H9 (cell line): ENCODE measurements around the gene KSR1. TPM values are rescaled to one million over a fixed set of nuclear protein-coding genes. Genes with fewer than 3 reads are reported as not detected.
A peak's percentile ranks its signal among the peaks of the same experiment; 100 is the strongest.

Source experiments
- DNase-seq: peaks from one replicate; pipeline ENCODE4 v3.0.0-alpha.2; 2017
- H2AFZ ChIP-seq: one replicate; pipeline ENCODE4 v1.6.1; 2013; ENCODE audit warnings: mild to moderate bottlenecking, low read length, control low read depth, moderate library complexity
- H2AK5ac ChIP-seq: 2 replicates; pipeline ENCODE4 v1.6.1; 2013; ENCODE audit warnings: low read length, control low read depth, mixed read lengths; ENCODE audit not compliant: insufficient read length
- H2BK120ac ChIP-seq: one replicate; pipeline ENCODE4 v1.6.1; 2013; ENCODE audit warnings: low read depth, mild to moderate bottlenecking, low read length, control low read depth, inconsistent platforms; ENCODE audit not compliant: poor library complexity, severe bottlenecking
- H2BK12ac ChIP-seq: 2 replicates; pipeline ENCODE4 v1.6.1; 2013; ENCODE audit warnings: low read length, control low read depth, mixed read lengths, low read depth; ENCODE audit not compliant: insufficient read length
- H2BK15ac ChIP-seq: 2 replicates; pipeline ENCODE4 v1.6.1; 2013; ENCODE audit warnings: low read depth, low read length, control low read depth
- H2BK20ac ChIP-seq: one replicate; pipeline ENCODE4 v1.6.1; 2013; ENCODE audit warnings: low read depth, mild to moderate bottlenecking, low read length, control low read depth, inconsistent platforms; ENCODE audit not compliant: poor library complexity, severe bottlenecking
- H2BK5ac ChIP-seq: 2 replicates; pipeline ENCODE4 v1.6.1; 2013; ENCODE audit warnings: low read length, control low read depth, mixed read lengths; ENCODE audit not compliant: insufficient read length
- H3K14ac ChIP-seq: 2 replicates; pipeline ENCODE4 v1.6.1; 2013; ENCODE audit warnings: low read length, control low read depth; ENCODE audit not compliant: insufficient read depth
- H3K18ac ChIP-seq: 2 replicates; pipeline ENCODE4 v1.6.1; 2013; ENCODE audit warnings: low read depth, mild to moderate bottlenecking, mixed read lengths, low read length, control low read depth; ENCODE audit not compliant: insufficient read length
- H3K23ac ChIP-seq: 2 replicates; pipeline ENCODE4 v1.6.1; 2013; ENCODE audit warnings: low read length, control low read depth, mixed read lengths, low read depth; ENCODE audit not compliant: insufficient read length
- H3K23me2 ChIP-seq: 2 replicates; pipeline ENCODE4 v1.6.1; 2013; ENCODE audit warnings: low read depth, mild to moderate bottlenecking, mixed read lengths, low read length, control low read depth; ENCODE audit not compliant: insufficient read length, poor library complexity, severe bottlenecking
- H3K27ac ChIP-seq: 2 replicates; pipeline ENCODE4 v1.5.1; 2013; ENCODE audit warnings: low read length, control low read depth, mixed read lengths, low read depth; ENCODE audit not compliant: insufficient read length
- H3K27me3 ChIP-seq: 2 replicates; pipeline ENCODE4 v1.6.1; 2013; ENCODE audit warnings: low read length, control low read depth, inconsistent platforms; ENCODE audit not compliant: insufficient read depth
- H3K4ac ChIP-seq: 2 replicates; pipeline ENCODE4 v1.6.1; 2013; ENCODE audit warnings: low read depth, mild to moderate bottlenecking, control low read depth, inconsistent platforms, low read length, moderate library complexity
- H3K4me1 ChIP-seq: 2 replicates; pipeline ENCODE4 v1.6.1; 2013; ENCODE audit warnings: low read length, control low read depth, inconsistent platforms; ENCODE audit not compliant: insufficient read depth
- H3K4me2 ChIP-seq: 2 replicates; pipeline ENCODE4 v1.6.1; 2013; ENCODE audit warnings: low read length, control low read depth, mixed read lengths; ENCODE audit not compliant: insufficient read length, insufficient read depth
- H3K56ac ChIP-seq: 2 replicates; pipeline ENCODE4 v1.6.1; 2013; ENCODE audit warnings: low read depth, mild to moderate bottlenecking, mixed read lengths, low read length, control low read depth; ENCODE audit not compliant: insufficient read length
- H3K79me1 ChIP-seq: 2 replicates; pipeline ENCODE4 v1.6.1; 2013; ENCODE audit warnings: low read depth, mild to moderate bottlenecking, moderate library complexity, low read length, control low read depth, inconsistent platforms; ENCODE audit not compliant: insufficient read depth, poor library complexity, severe bottlenecking
- H3K79me2 ChIP-seq: 2 replicates; pipeline ENCODE4 v1.6.1; 2013; ENCODE audit warnings: low read length, control low read depth, inconsistent platforms; ENCODE audit not compliant: insufficient read depth
- H3K9ac ChIP-seq: 2 replicates; pipeline ENCODE4 v1.6.1; 2013; ENCODE audit warnings: low read length, control low read depth, mixed read lengths; ENCODE audit not compliant: insufficient read length; ENCODE audit errors: extremely low read depth
- H3K9me3 ChIP-seq: one replicate; pipeline ENCODE4 v1.6.1; 2013; ENCODE audit warnings: low read depth, low read length, inconsistent platforms; ENCODE audit not compliant: control insufficient read depth
- H3T11ph ChIP-seq: one replicate; pipeline ENCODE4 v1.6.1; 2013; ENCODE audit warnings: mild to moderate bottlenecking, low read length, control low read depth, inconsistent platforms
- H4K20me1 ChIP-seq: one replicate; pipeline ENCODE4 v1.6.1; 2013; ENCODE audit not compliant: control insufficient read depth, insufficient read length, insufficient read depth
- H4K5ac ChIP-seq: 2 replicates; pipeline ENCODE4 v1.6.1; 2013; ENCODE audit warnings: low read depth, mild to moderate bottlenecking, mixed read lengths, low read length, control low read depth; ENCODE audit not compliant: insufficient read length
- H4K8ac ChIP-seq: replicated peaks from 2 replicates; pipeline ENCODE4 v1.6.1; 2013; ENCODE audit warnings: low read length, control low read depth, mixed read lengths, low read depth; ENCODE audit not compliant: insufficient read length
- H4K91ac ChIP-seq: 2 replicates; pipeline ENCODE4 v1.6.1; 2013; ENCODE audit warnings: low read depth, mild to moderate bottlenecking, moderate library complexity, mixed read lengths, low read length, control low read depth; ENCODE audit not compliant: insufficient read length
- H3K27ac Mint-ChIP-seq, 3 experiments: 2 replicates in 2 of 3; 3 replicates in 1 of 3; pipeline ENCODE4 v1.8.0; 2020 to 2021; ENCODE audit warnings: mixed read lengths in 3 of 3, mild to moderate bottlenecking in 1 of 3, moderate library complexity in 1 of 3
- H3K27me3 Mint-ChIP-seq: 2 replicates; pipeline ENCODE4 v1.8.0; 2021; ENCODE audit warnings: low read depth, mild to moderate bottlenecking, moderate library complexity, mixed read lengths
- H3K36me3 Mint-ChIP-seq, 3 experiments: 2 replicates in 2 of 3; 3 replicates in 1 of 3; pipeline ENCODE4 v1.8.0; 2020 to 2021; ENCODE audit warnings: low read depth in 3 of 3, mixed read lengths in 3 of 3; ENCODE audit not compliant: insufficient read depth in 1 of 3
- H3K4me1 Mint-ChIP-seq, 2 experiments: 2 replicates each; pipeline ENCODE4 v1.8.0; 2020; ENCODE audit warnings: mixed read lengths in 2 of 2
- H3K4me3 Mint-ChIP-seq, 2 experiments: 2 replicates in 1 of 2; 3 replicates in 1 of 2; pipeline ENCODE4 v1.8.0; 2020 to 2021; ENCODE audit warnings: mild to moderate bottlenecking in 2 of 2, mixed read lengths in 2 of 2, moderate library complexity in 1 of 2
- H3K9me3 Mint-ChIP-seq, 2 experiments: 2 replicates in 1 of 2; 3 replicates in 1 of 2; pipeline ENCODE4 v1.8.0; 2020; ENCODE audit warnings: mild to moderate bottlenecking in 2 of 2, mixed read lengths in 2 of 2, moderate library complexity in 1 of 2
- WGBS: extraction: QIAGEN DNeasy Blood & Tissue Kit; methylation state at CpG from one replicate; pipeline ENCODE4 v1.1.7; 2013; ENCODE audit warnings: missing lambda C conversion rate, low lambda C conversion rate, mixed read lengths; ENCODE audit not compliant: insufficient read length; ENCODE audit errors: extremely low coverage; 5-methylcytosine and 5-hydroxymethylcytosine counted together
- total RNA-seq: library from RNA; stranded (reverse); gene quantifications from 2 replicates; pipeline ENCODE4 v1.2.1, GENCODE V29; 2021
- TF ChIP-seq, protein P1 (sequence below): fragments of 200-600 bp; sonication (generic); conservative IDR thresholded peaks from 3 replicates; pipeline ENCODE4 v1.8.0; 2021; ENCODE audit warnings: antibody characterized with exemption, mild to moderate bottlenecking

The KSR1 gene
- total RNA-seq, 1 experiment from 2014 or later, result 44.9 TPM

DNA sequence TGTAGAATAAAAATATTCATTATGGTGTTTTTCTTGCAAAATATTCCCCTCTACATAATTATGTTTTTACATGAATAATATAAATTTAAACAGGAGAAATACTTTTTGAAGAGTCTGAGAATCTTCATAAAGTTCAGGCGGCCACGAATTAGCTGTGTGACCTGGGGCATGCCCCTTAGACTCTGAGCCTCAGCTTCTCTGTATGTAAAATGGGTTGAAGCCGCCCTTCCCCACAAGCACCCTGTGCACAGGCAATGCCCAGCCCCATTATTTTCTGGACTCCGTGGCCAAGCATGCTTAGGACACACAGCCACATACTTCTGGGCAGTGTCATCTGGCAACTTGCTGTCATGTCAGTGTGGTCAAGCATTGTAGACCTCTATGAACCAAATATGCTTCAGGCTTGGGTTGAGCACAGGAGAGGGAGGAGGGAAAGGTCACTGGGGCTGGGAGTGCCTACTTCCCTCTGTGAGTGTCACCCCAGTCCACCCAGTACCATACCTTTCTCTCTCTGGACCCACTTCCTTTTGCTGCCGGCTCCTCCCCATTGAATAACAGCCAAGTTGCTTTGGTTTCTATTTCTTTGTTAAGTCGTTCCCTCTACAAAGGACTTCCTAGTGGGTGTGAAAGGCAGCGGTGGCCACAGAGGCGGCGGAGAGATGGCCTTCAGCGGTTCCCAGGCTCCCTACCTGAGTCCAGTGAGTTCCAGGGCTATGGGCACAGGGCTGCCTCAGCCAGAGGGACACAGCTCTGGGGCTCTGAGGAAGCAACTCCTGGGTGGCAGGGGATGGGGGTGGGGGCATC is 174.6 kb downstream of the KSR1 start, which contains the start of gene LGALS9:
Gene LGALS9 (plus strand): TSS at position 582 of the 804 bp plus-strand sequence. CDS start 78 bp downstream, at position 660.
- Mint-ChIP-seq H3K36me3 (peaks cover 2 to 10% (median 2%) of the 10 kb centered on the region in 3 experiments; a peak in 4 of 7 replicates), H3K27me3 (no peaks in the 10 kb centered on the region), H3K9me3 (no peaks in the 10 kb centered on the region), H3K4me3 (no peak within 1 kb of the TSS), H3K27ac (peak within 1 kb of the TSS in 2 of 3 experiments; percentile 44 to 85; a peak in 4 of 7 replicates), H3K4me1 (peaks cover 3 to 7% of the 10 kb centered on the region in 2 experiments; a peak in 3 of 4 replicates)
- Histone ChIP-seq H2BK5ac (no peak within 1 kb of the TSS), H3K56ac (no peak within 1 kb of the TSS), H3K18ac (no peak within 1 kb of the TSS), H4K20me1 (no peaks in the 10 kb centered on the region), H3T11ph (no peak within 1 kb of the TSS), H2BK20ac (no peak within 1 kb of the TSS), H3K23ac (no peak within 1 kb of the TSS), H2BK12ac (no peak within 1 kb of the TSS), H2BK120ac (no peak within 1 kb of the TSS), H3K4me2 (no peak within 1 kb of the TSS), H3K23me2 (no peaks in the 10 kb centered on the region), H3K9me3 (no peaks in the 10 kb centered on the region), H3K79me1 (no peaks in the 10 kb centered on the region), H3K27me3 (no peaks in the 10 kb centered on the region), H3K14ac (peak within 1 kb of the TSS; percentile 49; the same call in 1 of the 2 replicates), H3K4ac (no peak within 1 kb of the TSS), H2AK5ac (no peak within 1 kb of the TSS), H4K91ac (no peak within 1 kb of the TSS), H3K9ac (no peak within 1 kb of the TSS), H3K79me2 (no peaks in the 10 kb centered on the region), H4K8ac (no peak within 1 kb of the TSS), H4K5ac (no peak within 1 kb of the TSS), H3K27ac (no peak within 1 kb of the TSS), H3K4me1 (no peaks in the 10 kb centered on the region; the same call in 1 of the 2 replicates), H2AFZ (no peak within 1 kb of the TSS), H2BK15ac (no peak within 1 kb of the TSS)
- no CpG with 5 or more reads among the region's 10 CpGs for WGBS
- DNase-seq, result no peak
- TF ChIP-seq, protein P1, sequence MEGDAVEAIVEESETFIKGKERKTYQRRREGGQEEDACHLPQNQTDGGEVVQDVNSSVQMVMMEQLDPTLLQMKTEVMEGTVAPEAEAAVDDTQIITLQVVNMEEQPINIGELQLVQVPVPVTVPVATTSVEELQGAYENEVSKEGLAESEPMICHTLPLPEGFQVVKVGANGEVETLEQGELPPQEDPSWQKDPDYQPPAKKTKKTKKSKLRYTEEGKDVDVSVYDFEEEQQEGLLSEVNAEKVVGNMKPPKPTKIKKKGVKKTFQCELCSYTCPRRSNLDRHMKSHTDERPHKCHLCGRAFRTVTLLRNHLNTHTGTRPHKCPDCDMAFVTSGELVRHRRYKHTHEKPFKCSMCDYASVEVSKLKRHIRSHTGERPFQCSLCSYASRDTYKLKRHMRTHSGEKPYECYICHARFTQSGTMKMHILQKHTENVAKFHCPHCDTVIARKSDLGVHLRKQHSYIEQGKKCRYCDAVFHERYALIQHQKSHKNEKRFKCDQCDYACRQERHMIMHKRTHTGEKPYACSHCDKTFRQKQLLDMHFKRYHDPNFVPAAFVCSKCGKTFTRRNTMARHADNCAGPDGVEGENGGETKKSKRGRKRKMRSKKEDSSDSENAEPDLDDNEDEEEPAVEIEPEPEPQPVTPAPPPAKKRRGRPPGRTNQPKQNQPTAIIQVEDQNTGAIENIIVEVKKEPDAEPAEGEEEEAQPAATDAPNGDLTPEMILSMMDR, result no peak
